GM19467 (cell line): ENCODE results near the gene ADGRF5.
"Not testable (repeated sequence)": the region's sequence is repeated elsewhere in the genome, so short reads cannot be mapped to it uniquely, and the experiment has no call there.

Source experiments
- ATAC-seq: cut with Tn5 transposase; IDR thresholded peaks from one replicate; pipeline ENCODE4 v1.9.1; 2021; ENCODE audit warnings: mild to moderate bottlenecking, moderate library complexity; ENCODE audit not compliant: unreplicated experiment

The ADGRF5 gene

GRCh38 chr6:46893648-46894047 is 28.1 kb downstream of the ADGRF5 start:
- no peak for ATAC-seq

GRCh38 chr6:46891252-46891795 is 30.4 kb downstream of the ADGRF5 start:
- ATAC-seq, result no peak

GRCh38 chr6:46888578-46888977 is 33.2 kb downstream of the ADGRF5 start:
- ATAC-seq, result no peak

- no peak for ATAC-seq
These were observed 33.7 kb downstream of the ADGRF5 start for GRCh38 chr6:46888031-46888430.

GRCh38 chr6:46882645-46883044 is 39.1 kb downstream of the ADGRF5 start:
- no peak for ATAC-seq

GRCh38 chr6:46879003-46879402 is 42.7 kb downstream of the ADGRF5 start:
- no peak for ATAC-seq

- no peak for ATAC-seq
These were observed 45.6 kb downstream of the ADGRF5 start for GRCh38 chr6:46876126-46876525.

- no peak for ATAC-seq
These were observed 54.3 kb downstream of the ADGRF5 start for GRCh38 chr6:46867411-46867810.

- no peak for ATAC-seq
These were observed 56.5 kb downstream of the ADGRF5 start for GRCh38 chr6:46865221-46865620.

GRCh38 chr6:46863791-46864190 is 57.9 kb downstream of the ADGRF5 start:
- ATAC-seq, result no peak

GRCh38 chr6:46862381-46862780 is 59.4 kb downstream of the ADGRF5 start:
- no peak for ATAC-seq

GRCh38 chr6:46855966-46856365 is 65.8 kb downstream of the ADGRF5 start:
- peak; percentile 60 for ATAC-seq

GRCh38 chr6:46851576-46851975 is 70.2 kb downstream of the ADGRF5 start:
- ATAC-seq, result not testable (repeated sequence)

- no peak for ATAC-seq
These were observed 70.9 kb downstream of the ADGRF5 start for GRCh38 chr6:46850792-46851191.

GRCh38 chr6:46849361-46849690 is 72.4 kb downstream of the ADGRF5 start:
- no peak for ATAC-seq

GRCh38 chr6:46848684-46849360 is 72.9 kb downstream of the ADGRF5 start:
- ATAC-seq, result peak; percentile 96

- ATAC-seq, result no peak
These were observed 76.6 kb downstream of the ADGRF5 start for GRCh38 chr6:46845126-46845525.

- ATAC-seq, result not testable (repeated sequence)
These were observed 79.4 kb downstream of the ADGRF5 start for GRCh38 chr6:46842252-46842846.

GRCh38 chr6:46838033-46838432 is 83.7 kb downstream of the ADGRF5 start:
- ATAC-seq, result no peak

- ATAC-seq, result not testable (repeated sequence)
These were observed 86.7 kb downstream of the ADGRF5 start for GRCh38 chr6:46834991-46835390.

- ATAC-seq, result not testable (repeated sequence)
These were observed 87.4 kb downstream of the ADGRF5 start for GRCh38 chr6:46834257-46834916.

GRCh38 chr6:46832816-46833215 is 88.9 kb downstream of the ADGRF5 start:
- ATAC-seq, result no peak
